CD4-positive, alpha-beta T cell treated with Interferon gamma for 1 hour (primary cell): Measurements from ENCODE around the gene PLEKHM2.

Experiments
- DNase-seq: peaks from one replicate; pipeline ENCODE4 v3.0.0-alpha.2; 2020

The PLEKHM2 gene

DNA sequence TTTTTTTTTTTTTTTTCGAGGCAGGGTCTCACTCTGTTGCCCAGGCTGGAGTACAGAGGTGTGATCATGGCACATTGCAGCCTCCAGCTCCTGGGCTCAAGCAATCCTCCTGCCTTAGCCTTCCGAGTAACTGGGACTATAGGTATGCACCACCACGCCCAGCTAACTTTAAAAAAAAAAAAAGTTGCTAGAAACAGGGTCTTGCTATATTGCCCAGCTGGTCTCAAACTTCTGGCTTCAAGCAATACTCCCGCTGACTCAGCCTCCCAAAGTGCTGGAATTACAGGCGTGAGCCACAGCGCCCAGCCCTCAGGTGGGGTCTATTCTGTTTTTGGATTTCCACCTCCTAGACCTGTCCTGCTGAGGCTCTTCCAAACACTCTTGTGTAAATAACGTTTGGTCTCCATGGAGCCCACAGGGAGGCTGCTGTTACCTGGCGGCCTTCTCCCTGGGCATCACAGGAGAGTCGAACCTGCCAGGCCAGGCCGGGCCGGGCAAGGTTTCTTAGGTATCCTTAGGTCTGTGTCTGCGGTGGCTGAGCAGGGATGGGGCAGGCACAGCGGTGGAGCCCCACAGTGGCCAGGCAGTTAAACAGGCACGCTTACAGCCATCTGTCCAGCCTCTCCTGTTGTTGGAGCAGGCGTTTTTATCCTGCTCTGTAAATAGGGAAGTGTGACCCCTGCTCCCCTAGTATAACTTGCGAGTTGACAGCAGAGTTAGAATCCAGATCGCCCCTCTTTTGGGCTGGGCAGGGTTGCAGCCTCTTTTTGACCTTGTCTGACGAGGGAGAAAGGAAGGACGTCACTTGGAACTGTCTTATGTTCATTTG is 18.8 kb downstream of the PLEKHM2 start:
- no peak for DNase-seq

- DNase-seq = no peak
These were observed 19.4 kb downstream of the PLEKHM2 start for GRCh38 chr1:15703562-15703961.

DNA sequence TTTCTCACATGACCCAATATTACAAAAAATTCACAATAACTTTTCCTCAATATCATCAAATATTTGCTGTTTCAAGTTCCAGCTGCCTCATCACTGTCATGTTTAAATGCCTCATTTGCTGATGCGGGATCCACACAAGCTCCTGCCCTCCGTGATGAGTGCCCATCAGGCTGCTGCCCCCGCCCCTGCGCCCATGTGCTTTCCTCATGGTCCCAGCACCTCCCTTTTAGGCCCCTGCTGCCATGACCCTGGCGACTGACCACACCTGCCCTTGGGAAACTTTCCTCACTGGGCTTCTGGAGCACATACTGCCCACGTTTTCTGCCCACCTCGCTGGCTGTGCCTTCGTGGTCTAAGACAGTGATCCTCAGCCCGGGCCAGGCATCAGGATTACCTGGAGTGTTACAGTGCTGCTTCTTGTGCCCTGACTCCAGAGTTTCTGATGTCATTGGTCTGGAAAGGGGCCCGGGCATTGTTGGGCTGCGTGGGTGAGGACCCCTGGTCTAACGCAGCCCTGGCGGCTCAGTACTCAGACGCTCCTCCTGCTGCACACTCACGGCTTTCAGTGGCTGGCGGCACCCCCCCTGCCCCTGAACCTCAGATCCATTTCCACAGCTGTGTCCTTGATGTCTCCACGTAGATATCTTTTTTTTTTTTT is 20.5 kb downstream of the PLEKHM2 start:
- no peak for DNase-seq

- no peak for DNase-seq
These were observed 21.1 kb downstream of the PLEKHM2 start for GRCh38 chr1:15705184-15705566.

DNA sequence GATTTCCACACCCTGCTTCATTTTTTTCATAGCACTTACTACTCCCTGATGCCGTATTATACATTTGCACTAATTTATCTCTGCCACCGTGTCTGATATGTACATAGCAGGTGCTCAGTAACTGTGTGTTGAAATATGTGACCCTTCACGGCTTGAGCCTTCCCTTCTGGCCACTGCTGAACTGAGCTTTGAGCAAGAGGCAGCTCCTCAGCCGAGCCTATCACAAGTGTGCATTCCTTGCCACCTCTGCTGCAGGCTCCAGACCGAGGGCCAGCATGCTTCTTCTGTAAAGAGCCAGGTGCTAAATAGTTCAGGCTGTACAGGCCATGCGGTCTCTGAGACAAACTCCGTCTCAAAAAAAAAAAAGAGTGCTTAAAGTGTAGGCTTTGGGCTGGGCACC is 22.6 kb downstream of the PLEKHM2 start:
- no peak for DNase-seq

DNA sequence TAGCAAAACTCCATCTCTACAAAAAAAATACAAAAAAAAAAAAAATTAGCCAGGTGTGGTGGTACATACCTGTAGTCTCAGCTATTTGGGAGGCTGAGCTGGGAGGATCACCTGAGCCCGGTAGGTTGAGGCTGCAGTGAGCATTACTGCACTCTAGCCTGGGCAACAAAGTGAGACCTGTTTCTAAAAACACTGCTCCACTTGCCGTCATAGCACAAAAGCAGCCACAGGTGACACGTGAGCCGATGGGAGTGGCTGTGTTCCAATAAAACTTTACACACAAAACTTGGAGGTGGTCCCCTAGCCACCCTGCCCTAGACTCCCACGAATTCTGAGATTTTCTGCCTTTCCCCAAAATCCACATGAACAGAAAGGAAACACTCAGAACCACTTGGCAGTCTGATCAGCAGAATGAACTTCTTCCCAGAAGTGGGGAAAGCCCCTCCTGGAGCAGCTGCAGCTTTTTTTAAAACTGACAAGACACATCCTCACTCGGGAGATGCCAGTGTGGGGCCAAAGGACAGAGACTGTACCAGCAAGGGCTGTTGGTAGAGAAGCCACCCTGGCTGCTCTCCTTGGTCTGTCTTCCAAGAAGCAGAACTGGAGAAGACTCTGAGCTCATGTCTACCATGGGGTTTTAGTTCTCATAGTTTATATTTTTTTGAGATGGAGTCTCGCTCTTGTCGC is 23.3 kb downstream of the PLEKHM2 start:
- no peak for DNase-seq

DNA sequence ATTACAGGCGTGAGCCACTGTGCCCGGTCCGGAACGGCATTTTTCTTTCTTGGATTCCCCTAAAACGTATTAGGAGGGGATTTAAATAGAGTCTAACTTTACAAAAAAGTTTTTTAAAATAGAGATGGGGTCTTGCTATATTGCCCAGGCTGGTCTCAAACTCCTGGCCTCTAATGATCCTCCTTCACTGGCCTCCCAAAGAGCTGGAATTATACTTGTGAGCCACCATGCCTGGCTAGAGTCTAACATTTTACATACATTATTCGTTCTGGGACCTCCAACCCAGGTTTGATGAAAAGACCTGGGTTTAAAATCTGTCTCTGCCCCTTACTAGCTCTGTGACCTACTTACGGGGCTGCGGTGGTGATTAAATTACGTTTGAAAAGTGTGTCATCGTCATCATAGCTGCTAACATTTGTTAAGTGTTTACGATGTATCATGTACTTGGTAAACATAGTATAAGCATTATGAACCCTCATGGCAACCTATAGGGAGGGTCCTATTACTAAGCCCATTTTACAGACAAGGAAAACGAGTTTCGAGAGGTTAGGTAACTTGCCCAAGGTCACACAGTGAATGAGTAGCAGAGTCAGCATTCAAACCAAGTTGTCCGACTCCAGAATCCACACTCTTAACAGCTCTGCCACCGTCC is 24.5 kb downstream of the PLEKHM2 start:
- DNase-seq = no peak

GRCh38 chr1:15709226-15709625 is 25.1 kb downstream of the PLEKHM2 start:
- no peak for DNase-seq

DNA sequence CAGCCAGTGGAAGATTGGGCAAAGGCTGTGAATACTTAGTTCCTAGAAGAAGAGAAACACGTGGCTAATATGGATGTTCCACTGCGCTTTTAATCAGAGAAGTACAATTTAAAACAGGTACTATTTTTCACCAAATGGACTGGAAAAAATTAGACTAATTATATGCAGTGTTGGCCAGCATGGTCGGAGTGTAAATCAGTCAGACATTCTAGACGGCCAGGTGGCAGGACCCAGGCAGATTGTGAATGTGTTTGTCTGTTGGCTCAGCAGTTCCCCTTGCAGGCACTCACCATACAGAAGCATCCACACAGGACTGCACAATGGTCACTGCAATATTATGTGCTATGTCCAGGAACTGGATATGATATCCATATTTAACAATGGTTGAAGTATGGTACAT is 28.0 kb downstream of the PLEKHM2 start:
- DNase-seq = no peak

DNA sequence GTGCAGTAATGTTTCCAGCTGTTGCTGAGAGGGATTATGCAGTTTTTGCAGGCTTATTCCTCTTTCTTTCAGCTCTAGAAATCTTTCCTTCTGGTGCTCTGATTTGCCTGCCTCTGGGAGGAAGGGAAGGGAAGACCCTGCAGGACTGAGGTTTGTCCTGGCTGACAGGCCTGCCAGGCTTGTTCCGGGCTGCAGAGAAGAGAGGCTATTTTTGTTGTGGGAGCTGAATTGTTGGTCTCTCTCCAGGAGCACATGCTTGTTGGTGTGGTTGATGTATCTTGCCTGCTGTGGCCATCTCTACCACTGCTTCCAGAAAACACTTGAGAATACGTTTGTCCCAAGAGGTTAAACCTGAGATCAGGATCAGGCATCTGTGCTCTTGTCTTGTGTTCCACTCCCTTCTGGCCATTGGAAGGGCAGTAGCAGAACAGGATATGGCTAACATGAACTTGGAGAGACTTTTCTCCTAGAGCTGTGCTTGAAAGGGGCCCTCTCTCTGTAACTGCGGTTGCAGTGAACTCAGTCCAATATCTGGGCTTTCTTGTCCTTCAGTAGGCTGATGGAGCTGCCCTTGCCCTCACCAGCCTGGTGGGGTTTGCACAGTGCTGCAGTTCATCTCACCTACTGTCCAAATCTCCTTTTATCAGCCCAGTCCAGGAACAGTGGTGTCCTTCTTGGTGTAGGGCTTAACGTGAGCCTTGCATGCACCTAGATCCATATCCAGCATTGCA is 30.5 kb downstream of the PLEKHM2 start:
- DNase-seq = no peak

DNA sequence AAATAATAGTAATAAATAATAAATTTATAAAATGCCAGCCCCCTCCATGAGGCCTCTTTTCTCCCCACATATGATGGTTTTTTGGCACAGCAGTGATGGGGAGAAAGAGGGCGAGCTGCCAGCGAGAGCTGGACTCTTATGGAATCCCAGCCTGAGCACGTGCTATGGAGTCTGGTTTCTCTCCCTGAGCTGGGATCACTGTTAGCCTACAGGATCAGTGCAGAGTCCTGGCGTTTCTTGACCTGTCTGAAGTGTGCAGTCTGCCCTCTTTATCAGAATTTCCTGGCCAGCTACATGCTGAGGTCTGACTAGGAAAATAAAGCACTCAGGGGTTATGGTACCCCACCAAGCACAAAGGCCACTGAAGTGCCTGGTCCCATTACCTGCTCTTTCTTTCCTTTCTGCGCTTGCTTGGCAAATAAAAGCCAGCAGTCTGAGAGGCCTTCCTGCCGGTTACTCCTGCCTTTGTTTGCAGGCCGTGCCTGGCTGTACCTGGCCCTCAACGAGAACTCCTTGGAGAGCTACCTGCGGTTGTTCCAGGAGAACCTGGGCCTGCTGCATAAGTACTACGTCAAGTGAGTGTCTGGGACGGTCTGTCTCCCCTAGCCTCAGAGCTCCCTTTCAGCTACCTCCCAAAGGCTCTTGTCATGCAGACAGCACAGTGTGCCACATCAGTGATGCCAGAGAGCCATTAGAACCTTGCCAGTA is 33.5 kb downstream of the PLEKHM2 start:
- DNase-seq = no peak

GRCh38 chr1:15718199-15718601 is 34.1 kb downstream of the PLEKHM2 start:
- DNase-seq = no peak

DNA sequence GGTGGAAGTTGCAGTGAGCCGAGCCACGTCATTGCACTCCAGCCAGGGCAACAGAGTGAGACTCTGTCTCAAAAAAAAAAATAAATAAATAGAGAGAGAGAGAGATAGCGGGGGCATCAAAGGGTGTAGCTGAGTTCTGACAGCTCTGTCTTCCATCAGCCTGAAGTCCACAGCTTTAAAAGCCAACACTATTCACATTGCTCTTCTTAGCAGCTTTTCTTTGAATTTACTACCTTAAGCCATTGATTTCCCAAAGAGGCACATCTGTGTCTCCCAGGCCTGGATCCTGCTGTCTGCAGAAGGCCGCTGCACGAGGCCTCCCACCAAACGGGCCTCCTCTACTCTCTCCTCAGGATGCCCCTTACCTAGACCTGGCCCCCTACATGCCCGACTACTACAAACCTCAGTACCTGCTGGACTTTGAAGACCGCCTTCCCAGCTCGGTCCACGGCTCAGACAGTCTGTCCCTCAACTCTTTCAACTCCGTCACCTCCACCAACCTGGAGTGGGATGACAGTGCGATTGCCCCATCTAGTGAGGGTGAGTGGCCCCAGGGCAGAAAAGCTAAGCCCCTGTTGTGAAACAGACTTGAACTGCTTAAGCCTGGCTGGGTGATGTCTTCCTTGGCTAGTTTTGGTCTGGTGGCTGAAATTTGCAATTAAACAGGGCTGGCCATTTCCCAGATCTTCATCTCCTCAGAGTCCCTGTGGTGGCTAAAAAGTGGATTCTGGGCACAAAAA is 35.4 kb downstream of the PLEKHM2 start:
- no peak for DNase-seq

GRCh38 chr1:15720861-15721260 is 36.7 kb downstream of the PLEKHM2 start:
- DNase-seq = no peak

DNA sequence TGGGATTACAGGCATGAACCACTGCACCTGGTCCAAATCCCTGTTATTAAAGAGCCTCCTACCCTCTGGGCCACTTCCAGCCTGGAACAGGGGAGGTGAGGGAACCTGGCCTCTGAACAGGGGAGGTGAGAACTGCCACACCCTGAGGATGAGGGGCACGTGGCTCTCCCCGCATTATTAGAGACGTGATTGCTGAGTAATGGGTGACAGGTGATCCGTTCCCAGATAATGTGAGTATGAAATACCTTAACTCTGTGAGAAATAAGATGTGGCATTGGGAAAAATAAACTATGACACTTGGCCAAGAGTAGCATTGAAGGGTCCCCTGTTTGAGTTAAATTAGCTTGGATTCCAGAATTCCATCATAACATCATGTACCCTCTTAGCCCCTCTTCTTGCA is 38.3 kb downstream of the PLEKHM2 start:
- no peak for DNase-seq

GRCh38 chr1:15722836-15723532 is 38.9 kb downstream of the PLEKHM2 start:
- no peak for DNase-seq

DNA sequence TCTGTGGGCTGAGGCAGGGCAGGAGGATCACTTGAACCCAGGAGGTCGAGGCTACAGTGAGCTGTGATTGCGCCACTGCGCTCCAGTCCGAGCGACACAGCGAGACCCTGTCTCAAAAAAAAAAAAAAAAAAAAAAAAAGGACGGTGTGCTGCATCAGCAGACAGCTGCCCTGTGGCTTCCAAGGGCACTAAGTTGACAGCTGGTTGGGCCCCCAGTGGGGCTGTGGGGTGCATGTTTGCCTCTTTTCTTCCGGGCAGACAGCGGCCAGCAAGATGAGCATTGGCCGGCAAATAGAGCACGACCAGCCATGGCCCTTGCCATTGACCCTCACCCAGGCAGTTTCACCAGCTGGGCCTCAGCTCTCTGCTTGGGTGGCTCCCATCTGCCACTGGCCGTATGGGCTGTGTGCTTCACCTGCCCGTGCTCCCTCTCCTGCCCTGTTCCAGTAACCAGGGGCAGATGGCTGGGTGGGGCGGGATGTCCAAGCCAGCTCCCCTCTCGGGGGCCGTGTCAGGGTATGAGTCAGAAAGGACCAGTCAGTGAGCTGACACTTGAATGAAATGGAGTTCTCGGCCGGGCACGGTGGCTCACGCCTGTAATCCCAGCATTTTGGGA is 39.6 kb downstream of the PLEKHM2 start:
- DNase-seq = no peak

DNA sequence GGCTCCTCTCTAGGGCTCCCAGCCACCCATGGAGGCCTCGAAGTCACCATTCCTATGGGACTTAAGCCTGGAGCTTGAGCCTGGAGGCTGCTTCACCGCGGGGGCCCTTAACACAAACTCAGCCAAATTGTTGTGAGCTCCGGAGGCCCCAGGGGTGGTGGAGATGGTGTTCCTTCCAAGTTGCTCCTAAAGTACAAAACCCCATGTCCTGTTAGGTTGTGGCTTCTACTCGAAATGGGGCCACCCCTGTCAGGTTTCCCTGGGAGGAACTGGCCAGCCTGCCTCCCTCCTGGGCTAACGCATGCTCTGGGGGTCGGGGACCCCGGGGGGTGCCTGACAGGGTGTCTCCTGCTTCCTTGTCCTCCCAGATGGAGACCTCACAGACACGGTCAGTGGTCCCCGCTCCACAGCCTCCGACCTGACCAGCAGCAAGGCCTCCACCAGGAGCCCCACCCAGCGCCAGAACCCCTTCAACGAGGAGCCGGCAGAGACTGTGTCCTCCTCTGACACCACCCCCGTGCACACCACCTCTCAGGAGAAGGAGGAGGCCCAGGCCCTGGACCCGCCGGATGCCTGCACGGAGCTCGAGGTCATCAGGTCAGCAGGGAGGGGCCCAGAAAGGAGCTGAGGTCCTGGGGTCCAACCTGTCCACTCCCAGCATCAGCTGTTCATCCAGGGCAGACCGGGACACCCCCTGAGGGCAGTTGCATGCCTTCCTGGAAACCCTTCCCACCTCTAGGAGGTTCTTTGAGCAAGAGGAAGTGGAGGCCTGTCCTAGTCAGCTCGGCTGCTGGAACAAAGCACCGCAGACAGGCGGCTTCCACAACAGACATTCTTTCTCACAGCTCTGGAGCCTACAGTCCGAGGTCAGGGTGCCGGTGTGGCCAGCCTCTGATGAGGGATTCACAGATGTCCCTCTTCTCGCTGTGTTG is 41.1 kb downstream of the PLEKHM2 start:
- DNase-seq = no peak

GRCh38 chr1:15726508-15726907 is 42.4 kb downstream of the PLEKHM2 start:
- DNase-seq = no peak
